Measurements from ENCODE around the gene PLEKHM3.

The PLEKHM3 gene

GRCh38 chr2:208006833-208007232 is 18.5 kb downstream of the PLEKHM3 start:
- Histone ChIP-seq H3K36me3 (ENCODE audit: control insufficient read depth, insufficient read depth, low read length) (no peaks in the 10 kb centered on the region), H3K27me3 (ENCODE audit: insufficient read depth, low read length, poor library complexity) (no peaks in the 10 kb centered on the region), H2BK15ac (replicated peaks; ENCODE audit: low read depth) (no peak overlapping the region), H2BK5ac (ENCODE audit: low read length) (no peak overlapping the region), H3K27ac (ENCODE audit: low read depth, low read length) (no peak overlapping the region), H3K23ac (ENCODE audit: low read length) (no peak overlapping the region), H3K56ac (ENCODE audit: low read length) (no peak overlapping the region), H3K4me1 (ENCODE audit: control insufficient read depth, low read depth, low read length) (no peaks in the 10 kb centered on the region), H2BK120ac (ENCODE audit: low read depth, low read length) (no peak overlapping the region), H3K18ac (ENCODE audit: low read length) (no peak overlapping the region), H3K79me1 (ENCODE audit: low read length) (no peaks in the 10 kb centered on the region), H3K4me3 (ENCODE audit: low read length) (no peak overlapping the region), H3K4ac (ENCODE audit: low read depth, low read length) (no peak overlapping the region), H2AK5ac (ENCODE audit: low read length) (no peak overlapping the region), H3K9ac (ENCODE audit: low read length) (no peak overlapping the region), H4K5ac (ENCODE audit: low read length) (no peak overlapping the region), H4K8ac (ENCODE audit: low read depth, low read length) (no peak overlapping the region), H3K79me2 (ENCODE audit: control insufficient read depth, insufficient read depth, low read length) (no peaks in the 10 kb centered on the region), H3K4me2 (ENCODE audit: low read length) (no peak overlapping the region)
- no CpG with 5 or more reads among the region's 5 CpGs for WGBS (ENCODE audit: extremely low coverage, insufficient coverage, low lambda C conversion rate)
- no peak for DNase-seq

- Histone ChIP-seq H3K79me2 (ENCODE audit: control insufficient read depth, insufficient read depth, low read length) (no peaks in the 10 kb centered on the region), H2BK15ac (replicated peaks; ENCODE audit: low read depth) (no peak overlapping the region), H3K18ac (ENCODE audit: low read length) (no peak overlapping the region), H3K36me3 (ENCODE audit: control insufficient read depth, insufficient read depth, low read length) (no peaks in the 10 kb centered on the region), H3K27ac (ENCODE audit: low read depth, low read length) (no peak overlapping the region), H3K4me1 (ENCODE audit: control insufficient read depth, low read depth, low read length) (no peaks in the 10 kb centered on the region), H3K9ac (ENCODE audit: low read length) (no peak overlapping the region), H4K8ac (ENCODE audit: low read depth, low read length) (no peak overlapping the region), H3K4me2 (ENCODE audit: low read length) (no peak overlapping the region), H3K23ac (ENCODE audit: low read length) (no peak overlapping the region), H3K79me1 (ENCODE audit: low read length) (no peaks in the 10 kb centered on the region), H3K4ac (ENCODE audit: low read depth, low read length) (no peak overlapping the region), H4K5ac (ENCODE audit: low read length) (no peak overlapping the region), H3K27me3 (ENCODE audit: insufficient read depth, low read length, poor library complexity) (no peaks in the 10 kb centered on the region), H3K4me3 (ENCODE audit: low read length) (no peak overlapping the region), H3K56ac (ENCODE audit: low read length) (no peak overlapping the region), H2BK5ac (ENCODE audit: low read length) (no peak overlapping the region), H2BK120ac (ENCODE audit: low read depth, low read length) (no peak overlapping the region), H2AK5ac (ENCODE audit: low read length) (no peak overlapping the region)
- no peak for DNase-seq
- no CpG with 5 or more reads among the region's 3 CpGs for WGBS (ENCODE audit: extremely low coverage, insufficient coverage, low lambda C conversion rate)
Observed at GRCh38 chr2:208006337-208006736, 19.0 kb downstream of the PLEKHM3 start.

GRCh38 chr2:208001924-208002323 is 23.4 kb downstream of the PLEKHM3 start:
- Histone ChIP-seq H3K18ac (ENCODE audit: low read length) (no peak overlapping the region), H4K8ac (ENCODE audit: low read depth, low read length) (no peak overlapping the region), H3K27me3 (ENCODE audit: insufficient read depth, low read length, poor library complexity) (no peaks in the 10 kb centered on the region), H3K4me2 (ENCODE audit: low read length) (no peak overlapping the region), H3K36me3 (ENCODE audit: control insufficient read depth, insufficient read depth, low read length) (no peaks in the 10 kb centered on the region), H3K56ac (ENCODE audit: low read length) (no peak overlapping the region), H3K79me2 (ENCODE audit: control insufficient read depth, insufficient read depth, low read length) (no peaks in the 10 kb centered on the region), H4K5ac (ENCODE audit: low read length) (no peak overlapping the region), H3K9ac (ENCODE audit: low read length) (no peak overlapping the region), H2BK120ac (ENCODE audit: low read depth, low read length) (no peak overlapping the region), H2BK5ac (ENCODE audit: low read length) (no peak overlapping the region), H3K23ac (ENCODE audit: low read length) (no peak overlapping the region), H3K4ac (ENCODE audit: low read depth, low read length) (no peak overlapping the region), H2AK5ac (ENCODE audit: low read length) (no peak overlapping the region), H3K4me1 (ENCODE audit: control insufficient read depth, low read depth, low read length) (no peaks in the 10 kb centered on the region), H3K4me3 (ENCODE audit: low read length) (no peak overlapping the region), H3K27ac (ENCODE audit: low read depth, low read length) (no peak overlapping the region), H2BK15ac (replicated peaks; ENCODE audit: low read depth) (no peak overlapping the region), H3K79me1 (ENCODE audit: low read length) (no peaks in the 10 kb centered on the region)
- no CpG with 5 or more reads among the region's 5 CpGs for WGBS (ENCODE audit: extremely low coverage, insufficient coverage, low lambda C conversion rate)
- no peak for DNase-seq

- Histone ChIP-seq H2BK5ac (ENCODE audit: low read length) (no peak overlapping the region), H3K4me2 (ENCODE audit: low read length) (no peak overlapping the region), H2BK120ac (ENCODE audit: low read depth, low read length) (no peak overlapping the region), H3K79me2 (ENCODE audit: control insufficient read depth, insufficient read depth, low read length) (no peaks in the 10 kb centered on the region), H3K27ac (ENCODE audit: low read depth, low read length) (no peak overlapping the region), H2AK5ac (ENCODE audit: low read length) (no peak overlapping the region), H3K36me3 (ENCODE audit: control insufficient read depth, insufficient read depth, low read length) (no peaks in the 10 kb centered on the region), H3K4ac (ENCODE audit: low read depth, low read length) (no peak overlapping the region), H4K8ac (ENCODE audit: low read depth, low read length) (no peak overlapping the region), H2BK15ac (replicated peaks; ENCODE audit: low read depth) (no peak overlapping the region), H3K27me3 (ENCODE audit: insufficient read depth, low read length, poor library complexity) (no peaks in the 10 kb centered on the region), H3K4me1 (ENCODE audit: control insufficient read depth, low read depth, low read length) (no peaks in the 10 kb centered on the region), H3K79me1 (ENCODE audit: low read length) (no peaks in the 10 kb centered on the region), H4K5ac (ENCODE audit: low read length) (no peak overlapping the region), H3K23ac (ENCODE audit: low read length) (no peak overlapping the region), H3K4me3 (ENCODE audit: low read length) (no peak overlapping the region), H3K18ac (ENCODE audit: low read length) (no peak overlapping the region), H3K56ac (ENCODE audit: low read length) (no peak overlapping the region), H3K9ac (ENCODE audit: low read length) (no peak overlapping the region)
- DNase-seq: no peak
- no CpG with 5 or more reads among the region's 10 CpGs for WGBS (ENCODE audit: extremely low coverage, insufficient coverage, low lambda C conversion rate)
Observed at GRCh38 chr2:208000701-208001395, 24.5 kb downstream of the PLEKHM3 start.

- Histone ChIP-seq H3K27me3 (ENCODE audit: insufficient read depth, low read length, poor library complexity) (no peaks in the 10 kb centered on the region), H2BK5ac (ENCODE audit: low read length) (no peak overlapping the region), H4K8ac (ENCODE audit: low read depth, low read length) (no peak overlapping the region), H4K5ac (ENCODE audit: low read length) (no peak overlapping the region), H3K79me1 (ENCODE audit: low read length) (no peaks in the 10 kb centered on the region), H3K36me3 (ENCODE audit: control insufficient read depth, insufficient read depth, low read length) (no peaks in the 10 kb centered on the region), H3K4ac (ENCODE audit: low read depth, low read length) (no peak overlapping the region), H3K56ac (ENCODE audit: low read length) (no peak overlapping the region), H2BK120ac (ENCODE audit: low read depth, low read length) (no peak overlapping the region), H3K9ac (ENCODE audit: low read length) (no peak overlapping the region), H2BK15ac (replicated peaks; ENCODE audit: low read depth) (no peak overlapping the region), H2AK5ac (ENCODE audit: low read length) (no peak overlapping the region), H3K18ac (ENCODE audit: low read length) (no peak overlapping the region), H3K79me2 (ENCODE audit: control insufficient read depth, insufficient read depth, low read length) (no peaks in the 10 kb centered on the region), H3K4me2 (ENCODE audit: low read length) (no peak overlapping the region), H3K23ac (ENCODE audit: low read length) (no peak overlapping the region), H3K27ac (ENCODE audit: low read depth, low read length) (no peak overlapping the region), H3K4me1 (ENCODE audit: control insufficient read depth, low read depth, low read length) (no peaks in the 10 kb centered on the region), H3K4me3 (ENCODE audit: low read length) (no peak overlapping the region)
- DNase-seq: no peak
- no CpG with 5 or more reads among the region's 2 CpGs for WGBS (ENCODE audit: extremely low coverage, insufficient coverage, low lambda C conversion rate)
Observed at GRCh38 chr2:207996848-207997247, 28.5 kb downstream of the PLEKHM3 start.

GRCh38 chr2:207995887-207996286 is 29.4 kb downstream of the PLEKHM3 start:
- no peaks in the 10 kb centered on the region for H3K79me2 ChIP-seq (ENCODE audit: control insufficient read depth, insufficient read depth, low read length)
- H2BK5ac ChIP-seq (ENCODE audit: low read length): no peak overlapping the region
- H3K4me1 ChIP-seq (ENCODE audit: control insufficient read depth, low read depth, low read length): no peaks in the 10 kb centered on the region
- no peak for DNase-seq
- no peaks in the 10 kb centered on the region for H3K27me3 ChIP-seq (ENCODE audit: insufficient read depth, low read length, poor library complexity)
- no peak overlapping the region for H2AK5ac ChIP-seq (ENCODE audit: low read length)
- H3K4me2 ChIP-seq (ENCODE audit: low read length): no peak overlapping the region
- H3K9ac ChIP-seq (ENCODE audit: low read length): no peak overlapping the region
- no peak overlapping the region for H3K18ac ChIP-seq (ENCODE audit: low read length)
- no peak overlapping the region for H3K23ac ChIP-seq (ENCODE audit: low read length)
- H3K27ac ChIP-seq (ENCODE audit: low read depth, low read length): no peak overlapping the region
- no peak overlapping the region for H2BK15ac ChIP-seq (replicated peaks; ENCODE audit: low read depth)
- no peak overlapping the region for H4K5ac ChIP-seq (ENCODE audit: low read length)
- H2BK120ac ChIP-seq (ENCODE audit: low read depth, low read length): no peak overlapping the region
- no peak overlapping the region for H3K4ac ChIP-seq (ENCODE audit: low read depth, low read length)
- no peaks in the 10 kb centered on the region for H3K79me1 ChIP-seq (ENCODE audit: low read length)
- H3K56ac ChIP-seq (ENCODE audit: low read length): no peak overlapping the region
- WGBS (ENCODE audit: extremely low coverage, insufficient coverage, low lambda C conversion rate): no CpG with 5 or more reads among the region's 3 CpGs
- H3K36me3 ChIP-seq (ENCODE audit: control insufficient read depth, insufficient read depth, low read length): no peaks in the 10 kb centered on the region
- H3K4me3 ChIP-seq (ENCODE audit: low read length): no peak overlapping the region
- no peak overlapping the region for H4K8ac ChIP-seq (ENCODE audit: low read depth, low read length)
